ENCODE data around the gene PAF1. TPM values are rescaled to one million over a fixed set of nuclear protein-coding genes. Genes with fewer than 3 reads are reported as not detected.
A peak's percentile ranks its signal among the peaks of the same experiment; 100 is the strongest.

Gene PAF1
- total RNA-seq, 2 experiments from 2014 or later = 33.1 to 45.9 TPM

GRCh38 chr19:39413272-39413910 is 22.5 kb upstream of the PAF1 start:
- Histone ChIP-seq H3K4me2 (ENCODE audit: low read length) (peak overlapping the region; percentile 83), H3K9me2 (ENCODE audit: insufficient read depth, low read length) (no peaks in the 10 kb centered on the region), H3K9me3 (ENCODE audit: low read length) (no peaks in the 10 kb centered on the region), H3K4me1 (ENCODE audit: insufficient read depth, low read length, poor library complexity, severe bottlenecking) (peaks cover 33% of the 10 kb centered on the region), H3K27ac (ENCODE audit: low read depth, low read length, poor library complexity, severe bottlenecking) (peak overlapping the region; percentile 70), H2AFZ (ENCODE audit: low read length) (peak overlapping the region; percentile 2; the same call in 1 of the 2 replicates), H4K20me1 (ENCODE audit: insufficient read depth, low read length) (no peaks in the 10 kb centered on the region; the same call in 1 of the 2 replicates), H3K36me3 (ENCODE audit: insufficient read depth, low read length) (peaks cover 24% of the 10 kb centered on the region), H3K79me2 (ENCODE audit: insufficient read depth, low read depth, low read length) (peaks cover 26% of the 10 kb centered on the region), H3K4me3 (ENCODE audit: low read depth, low read length, poor library complexity, severe bottlenecking) (peak overlapping the region; percentile 89)
- ChIA-PET POLR2A (interaction anchor here (1.0 kb wide), 1 partner anchor 15 kb away, joined by 3 read pairs; no protein-coding TSS in a partner anchor), CTCF (ENCODE audit: unreplicated experiment) (no interaction called here)
- BruUV-seq (replicated peaks) = no TSS peak
- DNase-seq (ENCODE audit: low spot score) = peak; percentile 52
- intact Hi-C loops (cut with micrococcal nuclease; ENCODE audit: unreplicated experiment) = no loop called here
- no peak for TF ChIP-seq EZH2phosphoT487 (IDR thresholded peaks at IDR 0.05; ENCODE audit: borderline replicate concordance, low read depth, low read length)

- Histone ChIP-seq H4K20me1 (ENCODE audit: insufficient read depth, low read length) (no peaks in the 10 kb centered on the region; the same call in none of the 2 replicates), H3K4me1 (ENCODE audit: insufficient read depth, low read length, poor library complexity, severe bottlenecking) (peaks cover 33% of the 10 kb centered on the region), H3K27ac (ENCODE audit: low read depth, low read length, poor library complexity, severe bottlenecking) (peak overlapping the region; percentile 70), H3K36me3 (ENCODE audit: insufficient read depth, low read length) (peaks cover 27% of the 10 kb centered on the region), H2AFZ (ENCODE audit: low read length) (peak overlapping the region; percentile 2; the same call in 1 of the 2 replicates), H3K4me2 (ENCODE audit: low read length) (peak overlapping the region; percentile 83), H3K4me3 (ENCODE audit: low read depth, low read length, poor library complexity, severe bottlenecking) (peak overlapping the region; percentile 89), H3K9me2 (ENCODE audit: insufficient read depth, low read length) (no peaks in the 10 kb centered on the region), H3K79me2 (ENCODE audit: insufficient read depth, low read depth, low read length) (peaks cover 32% of the 10 kb centered on the region), H3K9me3 (ENCODE audit: low read length) (no peaks in the 10 kb centered on the region)
- TF ChIP-seq CTCF (conservative IDR thresholded peaks at IDR 0.05; ENCODE audit: low read length) = no peak; the same call in 1 of the 2 replicates
- TF ChIP-seq EZH2phosphoT487 (IDR thresholded peaks at IDR 0.05; ENCODE audit: borderline replicate concordance, low read depth, low read length) = no peak
- ChIA-PET POLR2A (interaction anchor here (1.6 kb wide), 1 partner anchor 23 kb away, joined by 6 read pairs; the partner anchor contains the start of gene RPS16), CTCF (ENCODE audit: unreplicated experiment) (no interaction called here)
- DNase-seq (ENCODE audit: low spot score) = no peak
- no TSS peak for BruUV-seq (replicated peaks)
- intact Hi-C loops (cut with micrococcal nuclease; ENCODE audit: unreplicated experiment) = loop anchor here (1.0 kb wide), 3 partner anchors 16 to 288 kb away; partner anchors contain the start of genes PAK4 and SAMD4B
Observed at GRCh38 chr19:39412867-39413271, 22.0 kb upstream of the PAF1 start.

GRCh38 chr19:39412100-39412866 is 21.4 kb upstream of the PAF1 start, which contains the start of gene PLEKHG2:
PLEKHG2 (plus strand) TSS chr19:39412669; CDS start chr19:39414087, 1,418 bp downstream.
- Histone ChIP-seq H3K4me3 (ENCODE audit: low read depth, low read length, poor library complexity, severe bottlenecking) (peak within 1 kb of the TSS; percentile 89), H3K4me1 (ENCODE audit: insufficient read depth, low read length, poor library complexity, severe bottlenecking) (peaks cover 33% of the 10 kb centered on the region), H3K9me2 (ENCODE audit: insufficient read depth, low read length) (no peaks in the 10 kb centered on the region), H3K27ac (ENCODE audit: low read depth, low read length, poor library complexity, severe bottlenecking) (peak within 1 kb of the TSS; percentile 91), H3K36me3 (ENCODE audit: insufficient read depth, low read length) (peaks cover 30% of the 10 kb centered on the region), H3K4me2 (ENCODE audit: low read length) (peak within 1 kb of the TSS; percentile 96), H4K20me1 (ENCODE audit: insufficient read depth, low read length) (peaks cover 2% of the 10 kb centered on the region), H3K79me2 (ENCODE audit: insufficient read depth, low read depth, low read length) (peaks cover 37% of the 10 kb centered on the region), H2AFZ (ENCODE audit: low read length) (peak within 1 kb of the TSS; percentile 2; the same call in 1 of the 2 replicates), H3K9me3 (ENCODE audit: low read length) (no peaks in the 10 kb centered on the region)
- TF ChIP-seq EZH2phosphoT487 (IDR thresholded peaks at IDR 0.05; ENCODE audit: borderline replicate concordance, low read depth, low read length) = no peak
- peak; percentile 93 for TF ChIP-seq CTCF (conservative IDR thresholded peaks at IDR 0.05; ENCODE audit: low read length)
- intact Hi-C loops (cut with micrococcal nuclease; ENCODE audit: unreplicated experiment) = loop anchor here (1.0 kb wide), 3 partner anchors 15 to 287 kb away; partner anchors contain the start of genes PAK4 and SAMD4B
- BruUV-seq (replicated peaks) = no TSS peak
- POLR2A ChIA-PET = interaction anchor here (1.3 to 1.6 kb wide), 4 partner anchors 10 to 24 kb away, joined by 4 to 9 read pairs (median 6); partner anchors contain the start of genes MED29, PAF1 and RPS16
- CTCF ChIA-PET (ENCODE audit: unreplicated experiment) = interaction anchor here (1.0 kb wide), 1 partner anchor 11 kb away, joined by 3 read pairs; no protein-coding TSS in a partner anchor
- DNase-seq (ENCODE audit: low spot score) = peak; percentile 100

Data from OCI-LY7 (cell line).